Measurements from ENCODE around the gene SLC22A4.
A peak's percentile ranks its signal among the peaks of the same experiment; 100 is the strongest.

SLC22A4 gene

DNA sequence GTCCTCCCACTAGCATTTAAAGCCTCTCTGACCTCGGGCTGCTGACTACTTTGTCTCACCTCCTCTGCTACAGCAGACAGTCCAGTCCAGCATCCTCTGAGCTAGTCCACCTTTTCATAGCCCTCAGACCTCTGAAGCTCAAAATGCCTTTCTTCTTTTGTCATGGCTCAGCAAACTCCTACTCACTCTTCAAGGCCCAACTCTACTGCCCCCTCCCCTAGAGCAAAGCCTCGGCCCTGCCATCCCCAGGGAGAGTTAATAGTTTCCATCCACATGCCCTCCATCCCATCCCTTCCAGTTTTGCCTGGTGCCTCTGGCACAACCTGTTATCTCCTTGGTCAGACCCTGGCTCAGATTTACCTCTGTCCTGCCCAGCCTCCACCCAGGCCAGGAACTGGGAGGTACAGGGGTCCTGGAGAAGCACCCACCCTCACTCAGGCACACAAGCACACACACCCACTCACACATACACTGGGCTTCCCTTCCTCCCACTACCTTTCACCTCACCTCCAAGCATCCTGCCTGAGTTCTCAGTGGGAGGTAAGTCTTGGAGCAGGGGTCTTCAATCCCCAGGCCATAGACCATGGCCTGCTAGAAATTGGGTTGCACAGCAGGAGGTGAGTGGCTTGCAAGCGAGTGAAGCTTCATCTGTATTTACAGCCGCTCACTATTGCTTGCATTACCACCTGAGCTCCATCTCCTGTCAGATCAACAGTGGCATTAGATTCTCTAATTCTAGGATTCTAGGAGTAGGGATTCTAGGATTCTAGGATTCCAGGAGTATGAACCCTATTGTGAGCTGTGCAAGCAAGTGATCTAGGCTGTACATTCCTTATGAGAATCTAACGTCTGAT lies 18.6 kb upstream of the SLC22A4 start:
- no peak for DNase-seq

DNA sequence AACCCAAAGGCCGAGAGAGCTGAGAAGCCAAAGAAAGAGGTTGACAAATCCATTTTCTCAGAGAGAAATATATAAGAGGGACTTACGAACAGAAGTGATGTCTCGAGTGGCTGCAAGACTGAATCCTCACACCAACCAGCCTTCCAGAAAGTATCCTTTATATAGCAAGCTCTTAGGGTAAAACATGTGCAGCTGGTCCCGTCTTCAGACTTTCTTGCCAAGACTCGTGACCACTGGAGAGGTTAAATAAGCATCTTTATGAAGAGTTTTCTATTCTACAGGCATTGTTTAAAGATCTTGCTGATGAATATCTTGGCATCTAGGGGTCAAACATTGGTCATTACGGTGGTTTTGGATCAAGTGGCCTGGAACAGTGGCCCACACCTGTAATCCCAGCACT lies 16.9 kb upstream of the SLC22A4 start:
- no peak for DNase-seq

DNA sequence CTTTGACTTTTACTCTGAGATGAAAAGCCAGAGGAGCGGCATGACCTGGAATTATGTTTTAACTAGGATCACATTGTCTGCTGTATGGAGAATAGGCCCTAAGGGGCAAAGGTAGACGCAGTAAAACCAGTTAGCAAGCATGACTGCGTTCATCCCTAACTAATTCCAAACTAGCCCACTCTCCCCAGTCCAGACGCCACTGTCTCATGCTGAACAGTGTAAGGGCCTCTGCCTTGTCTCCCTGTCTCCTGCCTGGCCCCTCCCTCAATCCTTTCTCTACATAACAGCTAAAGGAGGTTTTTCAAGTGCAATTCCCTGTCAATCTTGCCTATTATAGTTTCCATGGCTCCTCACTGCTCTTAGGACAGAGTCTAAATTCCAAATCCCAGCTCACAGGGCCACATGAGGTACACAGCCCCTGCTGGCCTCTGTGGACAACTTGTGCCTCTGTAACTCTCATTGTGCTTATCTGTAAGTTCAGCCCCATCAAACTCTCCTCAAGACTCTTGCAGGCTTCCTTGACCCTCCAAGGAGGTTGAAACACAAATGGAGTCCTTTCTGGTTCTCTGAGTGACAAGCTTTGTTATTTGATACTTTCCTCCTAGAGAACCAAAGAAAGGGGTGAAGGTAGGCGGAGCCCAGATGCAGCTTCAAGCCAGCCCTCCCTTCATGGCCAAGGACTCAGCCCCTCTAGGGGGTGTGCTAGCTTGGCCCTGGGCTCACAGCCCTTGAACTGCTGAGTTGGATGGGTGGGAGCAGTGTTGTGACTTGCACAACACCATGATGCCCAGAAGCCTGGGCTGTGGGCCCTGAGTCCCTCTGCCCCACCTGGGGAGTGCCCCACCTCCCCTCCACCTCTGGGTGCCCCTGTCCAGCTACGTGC lies 16.0 kb upstream of the SLC22A4 start:
- no peak for DNase-seq

DNA sequence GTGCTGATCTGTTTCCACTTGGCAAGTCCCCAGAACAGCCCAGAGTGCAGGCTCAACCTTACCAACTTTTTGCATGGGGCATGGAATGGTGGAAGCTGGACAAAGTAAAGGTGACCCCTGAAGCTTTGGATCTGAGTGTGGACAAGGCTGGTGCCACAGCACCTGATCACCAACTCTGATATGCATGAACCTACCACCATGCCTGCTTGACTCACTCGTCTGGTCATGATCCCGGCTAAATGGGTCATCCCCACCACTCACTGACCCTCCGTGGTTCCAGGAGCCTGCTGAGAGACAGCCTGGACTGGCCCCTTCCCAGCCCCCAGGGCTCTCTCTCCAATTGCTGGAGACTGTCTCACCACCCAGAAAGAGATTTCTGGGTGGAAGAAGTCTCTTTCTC lies 14.4 kb upstream of the SLC22A4 start:
- DNase-seq, result no peak

DNA sequence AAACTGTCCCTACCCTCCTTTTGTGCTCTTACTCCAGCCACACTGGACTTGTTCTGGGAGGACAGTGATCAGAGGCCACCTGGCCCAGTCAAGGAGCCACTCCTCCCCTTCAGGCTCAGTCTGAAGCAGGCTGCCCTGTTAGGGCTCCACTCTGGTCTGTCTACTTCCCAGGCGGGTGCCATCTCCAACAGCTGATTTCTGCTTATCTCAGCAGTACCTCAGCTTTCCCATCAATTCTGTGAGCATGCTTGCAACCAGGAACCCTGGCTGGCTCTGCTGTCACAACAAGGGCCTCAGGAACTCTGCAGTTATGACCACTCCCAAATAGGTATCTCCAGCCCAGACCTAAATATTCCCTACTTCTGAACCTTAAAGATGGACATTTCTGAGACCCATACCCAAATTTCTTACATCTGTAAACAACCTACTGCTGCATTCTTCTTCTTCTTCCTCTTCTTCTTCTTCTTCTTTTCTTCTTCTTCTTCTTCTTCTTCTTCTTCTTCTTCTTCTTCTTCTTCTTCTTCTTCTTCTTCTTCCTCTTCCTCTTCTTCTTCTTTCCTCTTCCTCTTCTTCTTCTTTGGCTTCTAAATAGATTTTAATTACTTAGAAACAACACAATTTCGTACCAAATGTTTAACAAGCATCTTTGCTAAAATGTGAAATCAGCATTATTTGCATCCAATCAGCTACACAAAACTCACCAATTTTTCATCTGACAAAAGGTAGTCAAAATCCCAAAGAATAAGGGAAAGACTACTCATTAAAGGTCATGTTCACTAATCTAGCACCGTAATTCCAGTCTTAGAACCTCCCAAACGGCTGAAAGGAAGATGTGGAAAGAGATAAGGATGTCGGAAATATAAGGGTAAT lies 13.6 kb upstream of the SLC22A4 start:
- no peak for DNase-seq

DNA sequence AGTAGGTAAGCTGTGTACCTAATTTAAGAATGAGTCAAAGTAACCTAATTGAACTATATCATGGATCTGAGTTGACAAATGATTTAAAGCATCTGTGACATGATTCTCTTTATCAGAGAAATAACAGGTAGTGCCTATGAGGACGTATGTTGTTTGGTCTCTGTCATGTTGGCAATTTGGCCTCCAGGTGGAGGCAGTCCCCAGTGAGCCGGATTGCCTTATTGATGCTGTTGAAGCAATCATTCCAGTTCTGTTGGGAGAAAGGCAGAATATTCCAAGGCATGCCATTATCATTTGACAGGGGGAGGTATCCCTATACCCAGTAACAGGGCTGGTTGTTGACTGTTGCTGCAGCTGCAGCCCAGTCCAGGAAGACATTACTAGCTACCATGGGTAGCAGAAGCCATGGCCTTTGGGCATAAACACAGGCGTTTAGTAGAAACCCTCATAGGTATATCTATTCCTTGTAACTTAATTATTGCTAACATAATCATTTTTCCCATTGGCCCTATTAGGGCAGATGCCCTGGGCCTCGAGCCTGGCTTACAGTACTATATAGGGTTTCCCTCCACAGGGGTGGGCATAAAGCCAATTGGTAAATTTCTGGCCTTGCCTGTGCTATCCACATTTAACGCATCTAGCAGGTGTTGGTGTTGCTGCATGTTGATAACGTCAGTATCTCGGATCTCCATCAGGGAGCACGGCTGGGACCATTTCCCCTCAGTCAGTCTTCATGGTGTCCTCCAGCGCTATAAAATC lies 12.2 kb upstream of the SLC22A4 start:
- DNase-seq, result no peak

DNA sequence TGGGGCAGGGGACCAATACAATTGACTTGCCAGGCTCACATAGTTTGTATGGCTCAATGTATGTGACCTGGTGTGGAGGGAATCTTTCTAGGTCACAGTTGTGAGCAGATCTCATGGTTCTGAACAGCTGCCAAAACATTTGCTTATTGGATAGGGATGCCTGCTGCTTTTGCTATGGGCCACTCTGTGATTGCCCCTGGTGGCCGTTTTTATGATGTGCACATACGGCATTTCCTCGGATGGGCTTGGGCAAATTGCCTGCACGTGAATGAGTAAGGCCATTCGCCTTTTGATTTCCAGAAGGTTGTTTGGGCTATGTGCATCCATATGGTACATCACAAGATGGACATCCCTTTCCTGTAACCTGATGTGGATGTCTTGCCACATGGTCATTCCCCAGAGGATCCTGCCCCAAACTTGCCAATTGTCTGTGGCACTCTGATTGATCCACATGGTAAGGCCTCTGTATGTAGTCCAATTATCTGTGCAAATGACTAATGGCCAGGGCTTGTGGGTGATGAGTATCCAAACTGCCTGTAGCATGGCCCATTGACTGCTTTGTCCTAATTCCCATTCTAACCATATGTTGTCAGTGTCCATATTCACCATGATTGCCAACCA lies 10.7 kb upstream of the SLC22A4 start:
- peak; percentile 78 for DNase-seq

DNA sequence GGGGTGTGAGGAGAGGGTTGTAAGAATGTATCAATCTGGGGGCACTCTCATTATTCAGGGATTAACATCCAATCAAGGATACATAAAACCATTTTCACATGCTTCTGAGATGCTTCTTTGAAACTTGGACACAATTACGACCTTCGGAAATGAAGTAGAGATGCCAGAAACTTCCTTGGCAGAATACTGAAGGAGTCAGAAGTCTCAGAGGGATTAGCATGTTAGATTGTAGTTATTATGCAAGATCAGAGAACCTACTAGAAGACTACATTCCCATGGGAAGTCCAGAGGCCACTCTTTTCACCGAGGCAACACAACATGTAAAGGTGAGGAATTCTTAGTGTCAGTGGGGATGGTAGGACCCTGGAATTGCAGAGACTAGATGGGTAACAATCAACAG lies 5.1 kb upstream of the SLC22A4 start:
- no peak for DNase-seq

DNA sequence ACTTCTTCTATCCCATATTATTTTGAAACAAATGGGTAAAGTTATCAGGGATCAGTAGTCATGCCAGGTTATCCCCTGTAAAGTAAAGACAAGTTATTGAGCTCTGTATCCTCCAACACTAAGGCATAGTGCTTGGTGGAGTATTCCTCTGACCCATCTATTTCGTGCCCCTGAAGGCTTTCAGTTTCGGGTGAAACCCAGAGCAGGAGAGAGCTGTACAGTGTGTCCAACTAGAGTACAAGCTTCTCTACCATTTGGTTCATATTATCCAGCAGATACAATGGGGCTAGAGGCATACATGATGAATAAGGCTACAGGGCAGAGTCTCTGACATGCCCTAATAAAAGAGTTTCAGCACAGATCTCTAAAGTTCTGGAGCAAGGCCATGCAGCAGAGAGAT lies 3.2 kb upstream of the SLC22A4 start:
- DNase-seq, result no peak

DNA sequence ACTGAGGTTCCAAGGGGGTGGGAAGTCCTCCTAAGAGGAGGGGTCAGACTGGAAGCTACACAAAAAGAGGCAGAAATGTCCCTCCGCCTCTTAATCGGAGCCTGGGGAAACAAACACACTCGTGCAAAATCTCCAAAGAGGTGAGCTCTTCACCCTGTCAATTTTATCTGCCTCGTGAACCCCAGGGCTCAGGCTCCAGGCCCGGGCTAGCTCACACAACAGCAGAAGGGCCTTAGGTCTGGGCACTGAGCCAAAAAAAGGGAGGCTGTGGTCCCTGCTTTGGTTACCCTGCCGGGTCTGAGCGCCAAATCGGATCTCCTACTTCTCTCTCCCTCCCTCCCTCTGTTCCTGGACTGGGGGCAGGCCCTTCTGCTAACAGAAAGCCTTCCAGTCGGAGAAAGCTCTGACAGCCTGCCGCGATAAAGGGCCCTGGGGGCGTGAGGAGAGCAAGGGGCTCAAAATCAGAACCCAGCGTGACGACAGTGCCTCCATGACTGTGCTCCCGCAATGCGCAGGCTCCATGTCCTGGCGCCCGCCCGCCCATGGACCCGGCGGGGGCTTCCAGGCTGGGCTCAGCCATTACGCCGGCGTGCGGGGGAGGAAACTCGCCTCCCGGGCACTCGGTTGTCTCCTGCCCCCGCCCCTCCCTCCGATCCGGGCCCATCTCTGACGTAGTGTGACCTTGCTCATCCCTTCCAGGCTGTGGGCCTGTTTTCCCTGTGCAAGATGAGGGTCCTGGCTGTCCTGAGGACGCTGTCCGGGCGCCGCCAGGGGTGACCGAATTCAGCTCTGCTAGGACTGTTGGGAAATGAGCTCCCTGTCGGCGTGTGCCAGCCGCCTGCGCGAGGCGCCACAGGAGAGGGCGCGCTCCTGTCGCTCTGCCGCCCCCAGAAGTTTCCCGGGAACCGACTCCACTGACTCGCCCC lies 865 bp upstream of the SLC22A4 start:
- DNase-seq, result peak; percentile 95

DNA sequence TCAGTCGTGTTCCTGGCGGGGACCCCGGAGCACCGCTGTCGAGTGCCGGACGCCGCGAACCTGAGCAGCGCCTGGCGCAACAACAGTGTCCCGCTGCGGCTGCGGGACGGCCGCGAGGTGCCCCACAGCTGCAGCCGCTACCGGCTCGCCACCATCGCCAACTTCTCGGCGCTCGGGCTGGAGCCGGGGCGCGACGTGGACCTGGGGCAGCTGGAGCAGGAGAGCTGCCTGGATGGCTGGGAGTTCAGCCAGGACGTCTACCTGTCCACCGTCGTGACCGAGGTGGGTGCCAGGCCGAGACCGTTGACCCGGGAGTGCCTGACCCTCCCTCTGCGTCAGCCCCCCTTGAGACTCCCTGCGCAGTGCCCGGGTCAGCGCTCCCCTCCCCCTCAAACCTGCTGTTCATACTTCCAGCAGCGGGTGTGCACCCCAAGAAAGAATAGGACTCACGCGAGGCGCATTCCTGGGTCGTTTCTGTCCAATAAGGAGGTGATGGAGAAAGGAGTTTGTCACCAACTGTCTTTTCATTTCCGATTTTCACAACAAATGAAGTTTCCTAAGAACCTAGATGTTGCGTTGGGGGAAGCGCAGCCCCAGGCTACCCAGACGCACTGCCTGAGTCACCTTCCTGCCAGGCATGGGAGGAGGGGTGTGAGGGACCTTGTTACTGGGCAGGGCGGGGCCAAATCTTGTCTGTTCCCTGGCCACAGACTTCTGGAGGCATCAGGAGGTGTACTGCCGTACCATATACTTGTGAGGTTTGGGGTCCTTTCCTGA lies 722 bp downstream of the SLC22A4 start:
- DNase-seq, result peak; percentile 90

DNA sequence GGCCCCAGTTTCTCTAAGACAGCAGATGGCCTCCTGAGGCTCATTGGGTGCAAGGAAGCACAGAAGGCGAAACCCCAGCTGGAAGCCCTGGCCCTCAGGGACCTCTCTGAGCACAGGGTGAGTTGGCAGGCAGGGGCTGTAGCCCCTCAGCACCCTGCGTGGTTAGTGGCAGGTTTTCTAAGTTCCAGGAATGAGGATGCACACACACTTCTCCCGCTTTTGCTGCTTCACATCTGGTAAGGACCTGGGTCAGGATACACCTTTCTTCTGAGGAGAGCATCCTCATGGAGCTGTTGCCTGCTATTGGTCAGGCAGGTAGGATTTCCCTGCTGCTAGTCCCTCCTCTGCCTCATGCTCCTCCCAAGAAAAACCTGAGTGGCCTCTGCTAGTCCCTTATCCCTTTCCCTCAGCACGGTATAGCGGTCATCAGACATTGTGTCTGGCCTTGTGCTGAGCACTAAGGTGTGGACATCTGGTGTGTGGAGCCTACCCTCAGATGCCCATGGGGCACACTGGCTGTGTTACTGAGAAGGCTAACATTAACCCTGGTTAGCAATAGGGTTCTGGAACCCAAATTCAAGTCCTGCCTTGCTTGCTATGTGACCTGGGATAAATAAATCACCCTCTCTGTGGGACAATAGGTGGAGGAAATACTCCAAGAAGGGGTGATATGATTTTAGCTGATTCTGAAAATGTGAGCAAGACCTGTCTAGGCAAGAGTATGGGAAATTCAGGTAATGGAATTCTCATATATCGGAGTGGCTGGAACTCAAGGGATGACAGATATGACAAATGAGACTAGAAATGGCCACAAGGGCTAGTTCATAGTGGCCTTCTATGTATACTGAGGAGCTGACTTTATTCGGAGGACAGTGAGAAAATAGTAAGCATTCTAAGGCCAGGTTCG lies 1.6 kb downstream of the SLC22A4 start:
- no peak for DNase-seq

DNA sequence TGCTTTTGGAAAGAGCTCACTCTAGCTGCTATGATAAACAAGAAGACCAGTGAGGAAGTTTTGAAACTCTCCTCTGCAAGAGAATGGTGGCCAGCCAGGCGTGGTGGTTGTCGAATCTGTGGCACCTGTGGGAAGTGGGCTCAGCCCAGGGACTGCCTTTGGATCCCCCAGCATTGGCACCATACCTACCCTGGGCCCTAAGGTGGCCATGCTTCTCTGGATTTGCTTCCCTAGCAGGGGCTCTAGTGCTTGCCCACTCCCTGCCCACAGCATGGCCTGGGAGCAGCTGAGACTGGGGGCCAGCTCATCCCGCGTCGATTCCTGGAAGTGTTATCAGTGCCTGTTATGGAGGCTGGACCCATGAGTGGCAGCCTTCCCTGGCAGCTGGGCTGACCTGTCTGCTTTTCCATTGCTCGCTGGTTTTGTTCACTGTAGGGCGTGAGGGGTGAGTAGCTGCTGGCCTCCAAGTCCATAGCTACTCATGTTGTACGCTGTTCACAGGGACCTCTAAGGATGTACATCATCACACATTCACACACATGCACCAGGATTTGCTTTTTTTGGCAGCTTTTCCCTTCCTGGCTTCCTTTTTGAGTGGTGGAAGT lies 2.3 kb downstream of the SLC22A4 start:
- no peak for DNase-seq

DNA sequence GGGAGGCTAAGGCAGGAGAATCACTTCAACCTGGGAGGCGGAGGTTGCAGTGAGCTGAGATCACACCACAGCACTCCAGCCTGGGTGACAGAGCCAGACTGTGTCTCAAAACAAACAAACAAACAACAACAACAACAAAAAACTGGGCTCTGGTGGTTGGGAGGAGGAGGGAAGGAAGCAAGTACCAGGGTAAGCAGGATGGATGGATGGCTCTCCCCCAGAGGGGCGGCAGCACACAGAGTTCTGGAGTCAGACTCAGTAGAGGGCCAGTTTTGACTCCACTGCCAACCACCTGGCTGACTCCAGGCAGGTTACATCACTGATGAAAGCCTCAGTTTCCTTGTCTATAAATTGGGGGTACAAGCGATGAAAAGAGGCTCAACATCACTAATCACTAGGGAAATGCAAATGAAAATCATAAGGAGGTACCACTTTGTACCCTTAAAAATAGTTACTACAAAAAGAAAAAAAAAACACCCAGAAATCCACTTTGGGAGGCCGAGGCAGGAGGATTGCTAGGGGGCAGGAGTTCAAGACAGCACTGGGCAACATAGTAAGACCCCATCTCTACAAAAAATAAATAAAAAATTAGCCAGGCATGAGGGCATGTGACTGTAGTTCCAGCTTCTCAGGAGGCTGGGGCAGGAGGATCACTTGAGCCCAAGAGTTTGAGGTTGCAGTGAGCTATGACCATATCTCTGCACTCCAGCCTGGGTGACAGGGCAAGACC lies 3.2 kb downstream of the SLC22A4 start:
- DNase-seq, result no peak

DNA sequence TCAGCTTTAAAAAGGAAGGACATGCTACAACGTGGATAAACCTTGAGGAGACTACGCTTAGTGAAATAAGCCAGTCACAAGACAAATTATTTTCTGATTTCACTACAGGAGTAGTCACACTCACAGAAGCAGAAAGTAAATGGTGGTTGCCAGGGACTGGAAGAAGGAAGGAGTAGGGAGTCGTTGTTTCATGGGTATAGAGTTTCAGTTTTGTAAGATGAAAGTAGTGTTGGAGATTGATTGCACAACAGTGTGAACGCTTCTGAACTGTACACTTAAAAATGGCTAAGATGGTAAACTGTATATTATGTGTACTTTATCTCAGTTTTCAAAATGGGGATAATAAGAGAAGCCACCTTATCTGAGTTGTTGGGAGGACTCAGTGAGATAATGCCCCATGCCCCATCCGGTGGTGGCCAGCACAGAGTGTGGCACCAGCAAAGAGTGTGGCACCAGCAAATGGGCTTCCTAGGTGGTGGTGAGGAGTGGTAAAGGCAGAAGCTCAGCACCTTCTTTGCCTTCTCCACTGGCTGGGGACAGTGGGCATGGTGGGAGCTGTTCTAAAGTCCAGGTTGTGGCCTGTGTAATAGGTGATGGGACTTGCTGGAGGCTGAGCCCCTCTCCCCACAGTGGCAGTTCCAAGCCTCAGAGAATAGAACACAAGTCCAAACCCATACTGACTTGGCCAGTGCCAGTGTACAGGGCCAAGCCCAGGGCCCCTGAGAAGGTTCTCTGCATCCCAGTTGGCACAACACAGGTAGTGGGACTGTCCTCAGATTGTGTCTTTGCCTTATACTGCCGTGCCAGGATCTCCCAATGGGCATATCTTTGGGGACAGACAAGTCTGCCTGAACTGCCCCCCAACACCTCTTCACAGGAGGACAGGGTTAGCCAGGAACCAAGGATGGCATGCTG lies 4.4 kb downstream of the SLC22A4 start:
- no peak for DNase-seq

DNA sequence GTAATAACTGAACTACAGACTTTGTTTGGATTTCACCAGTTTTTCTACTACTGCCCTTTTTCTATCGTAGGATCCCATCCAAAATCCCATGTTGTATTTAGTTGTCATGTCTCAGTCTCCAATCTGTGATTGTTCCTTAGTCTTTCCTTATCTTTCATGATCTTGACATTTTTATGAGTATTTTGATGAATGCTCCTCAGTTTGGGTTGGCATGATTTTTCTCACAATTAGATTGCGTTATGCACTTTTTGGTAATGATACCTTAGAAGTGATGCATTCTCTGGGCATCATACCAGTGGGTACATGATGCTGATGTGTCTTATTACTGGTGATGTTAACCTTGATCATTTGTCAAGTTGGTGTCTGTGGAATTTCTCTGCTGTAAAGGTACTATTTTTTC lies 5.7 kb downstream of the SLC22A4 start:
- no peak for DNase-seq
